GM21529 (cell line): ENCODE results near the gene BCL2L15.

Experiments
- ATAC-seq: cut with Tn5 transposase; IDR thresholded peaks from one replicate; pipeline ENCODE4 v1.9.1; 2021; ENCODE audit not compliant: unreplicated experiment

The BCL2L15 gene

DNA sequence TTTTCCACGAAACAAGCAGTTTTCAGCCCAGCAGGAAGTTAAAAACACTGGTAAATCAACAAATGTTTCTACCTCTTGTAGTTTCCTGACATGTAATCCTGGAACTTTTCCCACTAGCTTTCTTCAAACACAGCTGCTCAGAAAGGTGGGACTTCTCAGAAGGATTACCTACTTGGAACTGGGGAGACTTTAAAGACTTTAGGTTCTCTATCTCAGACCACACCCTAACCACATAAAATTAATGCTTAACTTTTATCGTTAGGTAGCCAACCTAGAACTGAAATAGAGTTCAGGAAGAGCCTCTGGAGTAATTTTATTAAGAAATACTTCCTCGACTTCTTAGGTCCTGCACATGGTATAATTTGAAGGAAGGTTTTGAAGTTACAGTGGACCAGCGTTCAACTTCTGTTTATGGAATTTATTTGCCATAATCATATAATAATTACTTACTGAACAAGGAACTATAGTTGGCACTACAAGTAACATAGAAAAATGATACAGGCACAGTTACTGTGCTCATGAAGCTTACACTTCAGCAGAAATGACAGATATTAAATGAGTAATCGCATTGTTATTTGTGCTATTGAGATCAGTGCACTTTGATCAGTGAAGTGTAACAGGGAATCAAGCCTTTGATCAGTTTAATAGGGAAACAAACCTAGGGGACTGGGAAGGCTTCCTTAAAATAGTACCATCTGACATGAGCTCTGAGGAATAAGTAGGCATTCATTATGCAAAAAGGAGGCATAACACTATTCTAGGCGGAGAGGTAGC, at the start of gene BCL2L15:
Gene BCL2L15, minus strand, starts transcription at position 180 of the 774 bp plus-strand sequence. CDS start 206 bp downstream, outside the sequence.
- ATAC-seq = no peak

DNA sequence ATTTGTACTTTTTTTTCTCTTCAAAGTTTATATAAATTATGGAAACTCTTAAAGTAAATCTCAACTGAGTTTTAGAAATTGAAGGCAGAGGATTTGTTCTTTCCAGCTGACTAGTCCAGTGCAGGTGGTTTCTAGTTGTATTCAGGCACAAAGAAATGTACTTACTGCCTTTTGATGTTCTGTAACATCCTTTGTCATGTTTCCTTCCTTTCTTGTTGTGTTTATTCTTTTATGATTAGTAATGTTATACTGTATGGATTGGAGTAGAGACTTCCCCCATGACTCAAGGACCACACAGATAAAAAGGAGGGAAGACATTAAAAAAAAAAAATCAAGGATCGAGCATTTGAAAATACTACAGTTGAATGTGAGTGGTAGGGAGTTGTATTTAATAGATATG, 49.8 kb upstream of the BCL2L15 start:
- ATAC-seq = no peak

DNA sequence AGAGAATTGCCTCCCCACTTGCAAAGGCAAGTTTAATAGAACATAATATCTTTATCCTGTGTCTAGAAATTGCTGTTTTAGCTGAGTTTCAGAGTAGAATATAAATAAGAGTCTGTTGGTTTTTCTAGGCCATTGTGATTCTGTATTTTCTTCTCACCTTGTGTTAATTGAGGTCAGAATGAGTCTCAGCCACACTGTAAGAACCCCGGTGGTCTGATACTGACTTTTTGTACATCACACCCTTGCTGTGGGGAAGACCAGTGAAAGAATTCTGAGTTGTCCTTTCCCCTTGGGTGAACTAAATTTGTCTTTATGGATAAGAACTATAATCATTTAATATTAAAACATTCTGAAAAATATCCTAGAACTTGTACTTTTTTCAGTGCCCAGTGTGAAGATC, 48.6 kb upstream of the BCL2L15 start:
- ATAC-seq = no peak

DNA sequence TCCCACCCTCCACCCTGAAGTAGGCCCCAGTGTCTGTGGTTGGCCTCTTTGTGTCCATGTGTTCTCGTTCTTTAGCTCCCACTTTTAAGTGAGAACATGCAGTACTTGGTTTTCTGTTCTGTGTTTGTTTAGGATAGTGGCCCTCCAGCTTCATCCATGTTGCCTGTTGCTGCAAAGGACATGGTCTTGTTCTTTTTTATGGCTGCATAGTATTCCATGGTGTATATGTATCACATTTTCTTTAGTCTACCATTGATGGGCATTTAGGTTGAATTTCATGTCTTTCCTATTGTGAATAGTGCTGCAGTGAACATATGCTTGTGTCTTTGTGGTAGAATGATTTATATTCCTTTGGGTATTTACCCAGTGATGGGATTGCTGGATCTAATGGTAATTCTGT, 47.8 kb upstream of the BCL2L15 start:
- ATAC-seq = no peak

DNA sequence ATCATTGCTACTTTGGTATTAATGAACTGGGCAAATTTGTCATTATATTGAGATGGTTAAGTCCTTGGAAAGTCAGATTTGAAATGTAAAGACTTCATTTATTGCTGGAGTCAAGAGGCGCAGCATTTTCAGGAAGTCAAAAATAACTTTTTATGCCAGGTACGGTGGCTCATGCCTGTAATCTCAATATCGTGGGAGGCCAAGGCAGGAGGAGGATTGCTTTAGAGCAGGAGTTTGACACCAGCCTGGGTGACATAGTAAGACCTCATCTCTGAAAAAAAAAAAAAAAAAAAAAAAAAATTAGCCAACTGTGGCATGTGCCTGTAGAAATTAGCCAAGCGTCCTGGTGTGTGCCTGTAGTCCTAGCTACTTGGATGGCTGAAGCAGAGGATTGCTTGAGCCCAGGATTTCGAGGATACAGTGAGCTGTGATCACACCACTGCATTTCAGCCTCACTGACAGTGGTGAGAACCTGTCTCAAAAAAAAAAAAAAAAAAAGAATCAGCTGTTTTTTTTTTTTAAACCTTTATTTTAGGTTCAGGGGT, 47.2 kb upstream of the BCL2L15 start:
- no peak for ATAC-seq

DNA sequence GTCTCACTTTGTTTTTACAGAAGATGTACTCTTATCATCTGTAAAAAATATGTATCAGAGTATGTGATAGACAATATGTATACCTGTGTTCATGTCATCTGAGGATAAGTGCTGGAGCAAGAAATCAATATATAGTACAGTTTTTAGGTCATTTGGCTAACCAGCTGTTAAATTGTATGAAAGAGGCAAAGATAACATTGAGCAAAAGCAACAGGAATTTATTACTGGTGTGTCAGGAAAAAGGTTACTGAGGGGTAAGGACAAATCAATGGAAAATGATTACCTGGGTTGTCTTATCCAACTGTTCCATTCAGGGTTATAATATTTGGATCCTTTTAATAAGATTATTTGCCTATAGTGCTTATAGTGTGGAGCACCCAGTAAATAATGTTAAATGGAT, 46.6 kb upstream of the BCL2L15 start:
- ATAC-seq = no peak

DNA sequence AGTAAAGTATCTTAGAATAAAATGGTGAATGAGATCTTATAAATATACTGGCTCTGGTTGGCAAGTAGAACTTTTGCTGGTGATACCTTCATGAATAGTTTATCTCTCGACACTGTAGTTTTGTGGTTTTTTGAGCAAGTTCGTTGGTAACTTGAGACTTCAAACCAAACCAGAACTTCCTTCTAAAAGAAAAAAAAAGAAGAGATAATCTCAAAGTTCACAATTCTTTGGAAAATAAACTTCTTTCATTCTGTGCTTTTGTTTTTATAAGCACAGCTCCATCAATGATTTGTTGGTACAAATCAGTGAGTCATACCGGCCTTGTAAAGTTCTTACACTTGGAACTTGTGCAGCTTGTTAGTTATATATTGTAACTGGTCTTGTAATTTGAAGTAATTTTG, 44.1 kb upstream of the BCL2L15 start:
- ATAC-seq = no peak

DNA sequence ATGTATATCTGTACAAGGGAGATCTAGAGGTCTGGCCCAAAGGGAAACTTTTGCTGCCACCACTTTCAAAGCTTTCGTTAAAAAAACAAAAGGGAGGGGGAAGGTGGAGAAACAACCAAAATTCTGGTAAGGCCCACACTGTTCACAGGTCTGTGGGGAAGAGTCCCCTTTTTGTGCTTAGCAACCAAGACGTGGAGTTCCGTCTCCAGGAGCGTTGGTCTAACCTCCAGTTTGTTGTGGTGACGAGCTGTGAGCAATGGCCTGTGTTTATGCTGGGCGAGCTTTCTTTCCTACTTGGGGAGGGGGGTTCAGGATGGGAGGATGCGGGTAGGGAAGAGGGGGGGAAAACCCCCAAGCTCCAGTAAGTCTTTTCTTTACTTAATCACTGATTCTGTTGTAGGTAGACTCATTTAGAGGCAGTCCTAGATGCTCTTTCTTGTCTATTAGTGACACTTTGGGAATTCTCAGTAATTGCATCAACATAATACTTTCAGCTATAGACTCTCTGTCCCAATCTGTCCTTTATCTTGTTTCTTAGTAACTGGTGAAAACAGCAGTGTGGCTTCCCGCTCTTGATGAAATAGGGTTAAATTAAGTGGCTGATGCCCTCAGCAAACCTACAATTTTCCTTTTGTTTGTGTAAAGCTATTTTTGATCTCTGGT, 43.2 kb upstream of the BCL2L15 start:
- ATAC-seq = peak; percentile 38

DNA sequence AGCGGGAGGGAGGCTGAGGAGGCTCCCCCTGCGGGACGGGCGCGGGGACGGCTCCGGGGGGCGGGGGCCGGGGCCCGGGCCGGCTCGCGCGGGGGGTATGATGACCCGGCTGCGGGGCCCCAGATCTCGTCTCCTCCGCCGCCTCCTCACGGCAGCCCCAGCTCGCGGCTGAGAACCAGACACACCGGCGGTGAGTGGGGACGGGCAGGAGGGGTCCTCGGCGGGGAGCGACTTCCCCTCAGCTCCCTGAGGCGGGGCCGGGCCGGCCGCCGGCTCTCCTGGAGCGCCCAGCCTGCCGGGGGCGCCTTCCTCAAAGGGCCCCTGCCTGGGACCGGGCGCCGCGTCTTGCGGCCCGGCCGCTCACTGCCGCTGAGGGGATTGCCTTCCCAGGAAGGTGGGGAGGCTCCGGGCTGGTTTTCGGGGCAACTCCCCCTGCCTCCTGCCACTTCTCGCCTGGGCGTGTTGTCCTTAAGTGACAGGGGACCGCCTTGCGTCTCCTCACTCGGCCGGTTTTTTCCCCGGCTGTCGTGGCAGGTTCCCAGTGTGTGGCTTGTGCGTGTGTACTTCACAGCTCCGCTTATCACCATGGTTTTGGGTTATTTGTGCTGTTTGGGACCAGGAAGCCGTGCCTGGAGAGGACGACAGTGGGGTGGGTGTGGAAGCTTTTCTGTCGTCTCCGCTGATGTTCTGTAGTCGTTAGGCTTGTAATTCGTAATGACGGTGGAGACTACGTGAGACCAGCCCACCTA, 42.5 kb upstream of the BCL2L15 start:
- ATAC-seq = peak; percentile 30

DNA sequence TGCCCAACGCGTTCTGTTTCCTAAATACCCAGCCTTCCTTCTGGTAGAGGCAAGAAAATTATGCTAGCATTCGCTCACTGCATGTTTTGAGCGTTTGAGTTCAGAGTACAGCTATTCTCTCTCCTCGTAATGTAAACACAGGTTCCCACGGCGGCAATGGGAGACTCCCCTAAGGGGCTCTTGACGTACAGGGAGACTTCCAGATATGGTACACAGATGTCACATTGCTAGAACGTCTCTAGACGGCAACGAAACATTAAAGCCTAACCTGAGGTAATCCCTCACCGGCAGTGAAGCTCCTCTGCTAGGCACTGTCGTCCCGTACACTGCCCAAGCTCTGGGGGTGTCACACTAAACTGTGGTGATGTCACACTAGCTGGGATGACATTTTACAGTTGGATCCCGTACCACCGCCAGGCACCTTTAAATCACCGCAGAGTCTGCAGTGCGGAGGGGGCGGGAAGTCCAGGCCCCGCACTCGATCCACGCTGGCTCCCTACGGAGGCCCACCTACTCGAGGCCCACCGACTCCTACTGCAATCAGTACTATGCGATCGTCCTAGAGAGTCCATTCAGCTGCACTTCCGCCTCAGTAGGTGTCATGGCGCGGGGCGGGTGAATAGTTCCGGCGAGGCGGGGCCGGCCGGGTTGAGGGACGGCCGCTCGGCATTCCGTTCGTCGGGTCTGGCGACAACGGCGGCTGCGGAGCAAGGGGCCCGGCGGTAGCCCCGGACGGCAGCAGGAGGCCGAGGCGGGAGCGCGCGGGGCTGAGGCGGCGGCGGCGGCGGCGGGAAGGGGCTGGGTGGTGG, 41.8 kb upstream of the BCL2L15 start, which contains the start of gene HIPK1:
Gene HIPK1, plus strand, starts transcription at position 384 of the 809 bp plus-strand sequence.
- ATAC-seq = peak; percentile 62

DNA sequence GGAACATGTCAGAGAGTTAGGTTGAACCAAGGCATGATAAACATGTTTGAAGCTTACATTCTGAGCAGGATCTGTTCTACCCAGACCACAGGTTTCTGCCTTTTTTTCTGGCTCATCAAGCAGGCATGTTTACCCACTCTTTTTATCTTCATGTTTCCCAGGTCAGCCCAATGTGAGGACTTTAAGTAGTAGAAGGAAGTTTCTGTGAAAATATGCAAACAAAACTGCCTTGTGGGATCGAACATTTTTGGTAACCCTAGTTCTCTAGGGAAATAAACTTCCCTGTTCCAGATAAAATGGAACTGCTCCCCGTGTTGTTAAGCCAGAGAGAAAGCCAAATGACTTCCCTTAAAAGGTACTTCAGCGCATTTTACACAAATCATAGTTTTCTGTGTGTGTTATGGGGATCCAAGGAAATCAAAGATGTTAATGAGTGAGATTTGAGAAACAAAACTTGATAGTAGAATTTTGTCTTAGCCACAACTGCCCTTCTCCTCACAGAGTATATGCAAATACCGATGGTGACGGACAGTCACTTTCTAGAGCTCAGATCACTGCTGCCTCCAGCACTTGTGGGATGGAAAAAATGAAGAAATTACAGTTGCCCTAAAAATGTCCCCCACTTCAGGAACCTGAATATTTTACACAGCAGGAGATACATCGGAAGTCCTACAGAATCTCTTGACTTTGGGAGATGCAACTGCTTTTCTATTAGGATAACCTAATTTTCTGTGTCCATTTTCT, 41.0 kb upstream of the BCL2L15 start:
- peak; percentile 28 for ATAC-seq

DNA sequence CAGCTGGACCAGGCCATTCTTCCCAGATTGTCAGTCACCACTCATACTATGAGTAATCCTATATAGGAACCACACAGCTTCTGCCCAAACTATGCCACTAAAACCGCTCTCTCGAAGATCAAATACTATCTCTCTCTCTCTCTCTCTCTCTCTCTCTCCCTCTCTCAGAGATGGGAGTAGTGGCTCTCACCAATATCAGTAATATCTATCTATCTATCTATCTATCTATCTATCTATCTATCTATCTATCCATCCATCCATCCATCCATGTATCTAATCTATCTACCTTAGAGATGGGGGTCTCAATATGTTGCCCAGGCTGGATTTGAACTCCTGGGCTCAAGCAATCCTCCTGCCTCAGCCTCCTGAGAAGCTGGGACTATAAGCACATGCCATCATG, 37.1 kb upstream of the BCL2L15 start:
- no peak for ATAC-seq

DNA sequence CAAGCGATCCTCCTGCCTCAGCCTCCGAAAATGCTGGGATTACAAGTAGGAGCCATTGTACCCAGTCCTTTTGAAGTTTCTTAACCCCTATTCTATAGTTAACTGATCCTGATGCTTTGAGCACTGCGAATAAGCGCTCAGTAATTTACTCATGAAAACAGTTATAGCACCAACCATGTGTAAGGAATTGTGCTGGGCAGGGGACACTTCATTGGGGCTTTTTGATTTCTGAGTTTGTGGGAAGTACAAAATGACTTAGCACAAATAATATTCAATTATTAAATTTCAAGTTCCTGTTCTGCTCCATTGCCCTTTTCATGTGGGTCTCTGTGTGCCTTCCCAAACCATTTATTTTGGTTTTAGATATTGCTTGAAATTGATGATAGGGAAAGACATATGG, 35.6 kb upstream of the BCL2L15 start:
- no peak for ATAC-seq

DNA sequence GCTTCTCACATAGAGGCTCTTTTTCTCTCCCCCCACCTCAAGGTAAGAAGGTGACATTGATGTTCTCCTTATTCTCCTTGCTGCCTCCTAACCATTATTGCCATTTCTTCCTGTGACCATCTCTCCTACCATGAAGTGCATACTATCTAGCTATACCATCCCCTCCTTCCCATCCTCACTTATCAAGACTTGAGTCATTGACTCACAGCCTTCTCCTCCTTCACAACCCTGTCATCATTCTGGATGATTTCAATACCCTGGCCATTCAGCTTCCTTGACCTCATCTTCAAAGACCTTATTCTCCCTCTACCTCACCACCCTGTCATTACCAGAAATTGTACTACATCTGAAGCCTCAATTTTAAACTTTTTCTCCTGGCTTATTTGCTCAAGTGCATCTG, 30.9 kb upstream of the BCL2L15 start:
- no peak for ATAC-seq

DNA sequence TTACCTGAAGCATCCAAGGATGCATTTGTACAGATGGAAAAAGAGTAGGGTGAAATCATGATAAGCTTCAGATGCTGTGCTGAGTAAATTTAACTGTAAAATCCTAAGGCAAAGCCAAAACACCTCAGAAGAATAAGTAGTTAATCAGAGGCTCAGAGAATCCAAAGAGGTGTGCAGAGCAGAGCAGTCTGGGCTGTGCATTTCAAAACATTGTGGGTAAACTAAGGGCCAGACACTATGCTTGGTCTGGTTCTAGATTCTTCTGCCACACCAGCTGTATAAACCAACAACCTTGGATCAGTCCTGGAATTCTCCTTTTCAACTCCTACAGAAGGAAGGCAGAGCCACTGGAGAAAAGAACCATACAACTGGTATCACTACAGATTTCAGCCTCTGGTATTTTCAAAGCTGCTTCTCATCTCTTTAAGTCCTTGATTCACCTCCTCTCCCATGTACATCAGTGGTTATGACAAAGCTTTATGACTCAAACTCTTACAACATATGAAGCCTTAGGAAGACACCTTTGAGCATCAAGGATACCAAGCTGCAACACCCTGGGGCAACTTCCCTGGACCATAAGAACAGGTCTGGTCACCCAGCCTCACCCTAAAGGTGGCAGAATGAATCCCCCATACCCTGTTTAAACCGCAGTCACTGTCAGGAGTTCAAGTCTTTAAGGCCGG, 30.2 kb upstream of the BCL2L15 start:
- no peak for ATAC-seq

DNA sequence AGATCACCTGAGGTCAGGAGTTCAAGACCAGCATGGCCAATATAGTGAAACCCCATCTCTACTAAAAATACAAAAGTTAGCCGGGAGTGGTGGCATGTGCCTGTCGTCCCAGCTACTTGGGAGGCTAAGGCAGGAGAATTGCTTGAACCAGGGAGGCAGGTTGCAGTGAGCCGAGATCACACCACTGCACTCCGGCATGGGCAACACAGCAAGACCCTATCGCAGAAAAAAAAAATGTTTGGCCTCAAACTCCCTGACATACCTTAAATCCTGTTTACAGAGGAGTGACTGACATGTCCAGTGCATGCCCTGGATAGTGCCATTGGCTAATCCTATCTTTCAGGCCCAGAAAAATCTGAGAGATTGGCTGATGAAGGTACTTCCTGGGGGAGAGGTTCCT, 29.6 kb upstream of the BCL2L15 start:
- ATAC-seq = no peak

DNA sequence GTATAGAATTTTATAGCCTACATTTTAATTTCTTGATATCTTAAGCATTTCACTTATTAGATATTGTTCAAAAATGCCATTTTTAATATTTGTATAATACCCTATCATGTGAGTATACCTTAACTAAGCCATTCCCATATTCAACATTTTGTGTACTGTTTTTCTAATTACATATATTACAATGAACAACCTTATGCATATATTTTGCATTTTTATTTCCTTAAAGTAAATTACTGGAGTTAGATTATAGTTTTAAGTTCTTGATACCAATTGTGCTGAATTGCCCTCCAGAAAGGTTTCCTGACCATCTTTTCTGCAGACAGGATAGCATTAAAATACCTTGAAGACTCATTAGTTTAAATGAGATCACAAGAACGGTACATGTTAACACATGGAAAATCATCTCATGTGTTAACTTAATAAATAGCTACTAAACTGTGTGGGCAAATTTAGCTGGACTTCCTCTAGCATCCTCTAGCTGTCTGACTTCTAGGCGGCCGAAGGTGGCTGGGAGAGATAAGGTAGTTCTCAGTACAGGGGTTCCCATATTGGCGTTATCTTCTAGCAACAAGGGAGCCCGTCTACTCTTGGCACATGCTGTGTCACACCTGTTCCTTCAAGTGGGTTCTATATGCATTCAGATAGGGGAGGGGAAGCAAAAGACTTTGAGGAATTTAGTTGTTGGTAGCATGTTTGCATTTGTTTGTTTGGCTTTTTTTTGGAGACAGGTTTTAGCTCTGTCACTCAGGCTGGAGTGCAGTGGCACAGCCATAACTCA, 26.7 kb upstream of the BCL2L15 start:
- ATAC-seq = no peak

DNA sequence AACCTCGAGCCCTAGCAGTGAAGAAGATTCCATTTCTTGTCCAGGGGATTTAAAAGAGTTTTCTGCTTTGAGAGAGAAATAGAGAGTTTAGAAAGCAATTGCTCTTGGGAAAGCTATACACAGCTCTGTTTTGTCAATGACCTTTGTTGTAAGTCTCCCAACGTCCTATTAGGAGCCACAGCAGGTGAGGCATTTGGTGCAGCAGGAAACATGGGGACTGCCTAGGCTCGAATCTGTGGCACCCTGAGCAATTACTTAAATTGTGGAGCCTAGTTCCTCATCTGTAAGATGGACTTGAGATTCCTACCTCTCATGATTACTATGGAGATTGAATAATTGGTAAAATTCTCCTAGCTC, 25.9 kb upstream of the BCL2L15 start:
- no peak for ATAC-seq
